Fibroblast of lung (primary cell): ENCODE results near the gene ADAMTS17.

Experiments used
- CTCF ChIP-seq, 2 donors: IDR thresholded peaks in 1 of 2; conservative IDR thresholded peaks in 1 of 2; 1 replicate in 1 of 2; 2 replicates in 1 of 2; pipeline ENCODE4 v1.5.1; 2011 to 2012; ENCODE audit warnings: low read length in 2 of 2, control low read depth in 1 of 2, inconsistent platforms in 1 of 2, low read depth in 1 of 2, mild to moderate bottlenecking in 1 of 2
- EZH2 ChIP-seq: IDR thresholded peaks from 2 replicates; pipeline ENCODE4 v1.5.1; 2012; ENCODE audit warnings: low read length, control low read depth, mild to moderate bottlenecking; ENCODE audit errors: missing control alignments

- TF ChIP-seq CTCF (conservative IDR thresholded peaks at IDR 0.05 in 1 of 2, IDR thresholded peaks at IDR 0.05 in 1 of 2; ENCODE audit: low read depth in 1 of 2, low read length in 2 of 2): no peak
- no peak for TF ChIP-seq EZH2
Measured at GRCh38 chr15:100132309-100132708, 209.5 kb downstream of the ADAMTS17 start.
